Activated CD4-positive, alpha-beta T cell treated with anti-CD3 and anti-CD28 coated beads for 1 hour (primary cell): Measurements from ENCODE around the gene SLC35E3.
"Not testable (repeated sequence)": the region's sequence is repeated elsewhere in the genome, so short reads cannot be mapped to it uniquely, and the experiment has no call there.

Source experiments
- DNase-seq: peaks from one replicate; pipeline ENCODE4 v3.0.0-alpha.2; 2020

Gene SLC35E3

DNA sequence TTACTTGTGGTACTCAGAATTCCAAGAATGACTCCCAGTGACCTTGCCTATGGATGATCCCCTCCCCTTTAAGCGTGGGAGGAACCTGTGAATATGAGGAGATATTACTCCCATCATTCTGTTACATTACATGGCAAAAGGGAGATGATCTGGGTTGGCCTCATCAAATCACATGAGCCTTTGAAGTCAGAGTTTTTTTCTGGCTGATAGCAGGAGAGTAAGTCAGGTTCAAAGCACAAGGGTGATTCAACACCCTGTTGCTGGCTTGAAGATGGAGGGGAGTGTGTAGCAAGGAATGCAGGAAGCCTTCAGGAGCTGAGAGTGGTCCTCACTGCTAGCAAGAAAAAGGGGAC is 52.9 kb downstream of the SLC35E3 start:
- DNase-seq: no peak

DNA sequence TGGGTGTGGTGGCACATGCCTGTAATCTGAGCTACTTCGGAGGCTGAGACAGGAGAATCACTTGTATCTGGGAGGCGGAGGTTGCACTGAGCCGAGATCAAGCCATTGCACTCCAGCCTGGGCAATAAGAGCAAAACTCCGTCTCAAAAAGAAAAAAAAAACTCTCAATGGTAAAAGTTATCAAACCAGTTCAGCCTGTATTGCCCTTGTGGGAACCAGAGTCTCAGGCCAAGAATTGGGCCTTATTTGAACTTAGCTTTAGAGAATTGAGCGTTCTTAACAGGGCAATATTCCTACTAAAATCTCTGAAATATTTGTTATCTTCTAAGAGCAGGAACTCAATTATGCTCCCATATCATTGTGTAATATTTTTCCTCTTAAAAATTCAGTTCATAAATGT is 54.3 kb downstream of the SLC35E3 start:
- DNase-seq: no peak

DNA sequence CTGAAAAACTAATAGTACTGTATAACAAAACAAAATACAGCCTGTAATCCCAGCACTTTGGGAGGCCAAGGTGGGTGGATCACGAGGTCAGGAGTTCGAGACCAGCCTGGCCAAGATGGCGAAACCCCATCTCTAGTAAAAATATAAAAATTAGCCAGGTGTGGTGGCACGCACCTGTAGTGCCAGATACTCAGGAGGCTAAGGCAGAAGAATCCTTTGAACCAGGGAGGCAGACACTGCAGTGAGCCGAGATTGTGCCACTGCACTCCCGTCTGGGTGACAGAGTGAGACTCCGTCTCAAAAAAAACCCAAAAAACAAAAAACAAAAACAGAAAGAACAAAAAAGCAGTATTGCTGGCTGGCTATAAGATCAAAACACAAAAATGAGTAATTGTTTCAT is 55.1 kb downstream of the SLC35E3 start:
- DNase-seq: not testable (repeated sequence)

DNA sequence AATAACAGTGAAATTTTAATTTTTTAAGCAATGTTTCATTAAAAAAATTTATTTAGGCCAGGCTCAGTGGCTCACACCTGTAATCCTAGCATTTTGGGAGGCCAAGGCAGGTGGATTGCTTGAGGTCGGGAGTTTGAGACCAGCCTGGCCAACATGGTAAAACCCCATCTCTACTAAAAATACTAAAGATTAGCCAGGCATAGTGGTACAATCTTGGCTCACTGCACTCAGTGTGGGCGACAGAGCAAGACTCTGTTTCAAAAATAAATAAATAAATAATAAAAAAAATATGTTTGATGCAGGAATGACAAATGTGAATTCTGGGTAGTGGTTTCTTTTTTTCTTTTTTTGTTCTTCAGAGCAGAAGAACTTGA is 56.4 kb downstream of the SLC35E3 start:
- not testable (repeated sequence) for DNase-seq

DNA sequence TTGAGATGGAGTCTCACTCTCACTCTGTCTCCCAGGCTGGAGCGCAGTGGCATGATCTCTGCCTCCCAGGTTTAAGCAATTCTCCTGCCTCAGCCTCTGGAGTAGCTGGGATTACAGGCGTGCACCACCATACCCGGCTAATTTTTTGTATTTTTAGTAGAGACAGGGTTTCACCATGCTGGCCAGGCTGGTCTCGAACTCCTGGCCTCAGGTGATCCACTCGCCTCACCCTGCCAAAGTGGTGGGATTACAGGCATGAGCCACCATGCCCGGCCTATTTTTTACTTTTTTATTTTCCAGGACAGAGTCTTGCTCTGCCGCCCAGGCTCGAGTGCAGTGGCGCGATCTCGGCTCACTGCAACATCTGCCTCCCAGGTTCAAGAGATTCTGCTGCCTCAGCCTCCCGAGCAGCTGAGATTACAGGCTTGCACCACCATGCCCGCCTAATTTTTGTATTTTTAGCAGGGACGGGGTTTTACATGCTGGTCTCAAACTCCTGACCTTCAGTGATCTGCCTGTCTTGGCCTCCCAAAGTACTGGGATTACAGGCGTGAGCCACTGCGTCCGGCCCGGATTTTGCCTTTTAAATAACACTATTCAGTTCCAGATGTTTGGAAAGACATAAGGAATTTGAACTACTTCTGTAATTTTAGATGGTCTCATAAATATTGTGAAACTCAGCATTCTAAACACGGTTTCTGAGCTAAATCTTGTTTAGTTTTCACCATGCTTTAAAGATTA is 57.1 kb downstream of the SLC35E3 start:
- not testable (repeated sequence) for DNase-seq

DNA sequence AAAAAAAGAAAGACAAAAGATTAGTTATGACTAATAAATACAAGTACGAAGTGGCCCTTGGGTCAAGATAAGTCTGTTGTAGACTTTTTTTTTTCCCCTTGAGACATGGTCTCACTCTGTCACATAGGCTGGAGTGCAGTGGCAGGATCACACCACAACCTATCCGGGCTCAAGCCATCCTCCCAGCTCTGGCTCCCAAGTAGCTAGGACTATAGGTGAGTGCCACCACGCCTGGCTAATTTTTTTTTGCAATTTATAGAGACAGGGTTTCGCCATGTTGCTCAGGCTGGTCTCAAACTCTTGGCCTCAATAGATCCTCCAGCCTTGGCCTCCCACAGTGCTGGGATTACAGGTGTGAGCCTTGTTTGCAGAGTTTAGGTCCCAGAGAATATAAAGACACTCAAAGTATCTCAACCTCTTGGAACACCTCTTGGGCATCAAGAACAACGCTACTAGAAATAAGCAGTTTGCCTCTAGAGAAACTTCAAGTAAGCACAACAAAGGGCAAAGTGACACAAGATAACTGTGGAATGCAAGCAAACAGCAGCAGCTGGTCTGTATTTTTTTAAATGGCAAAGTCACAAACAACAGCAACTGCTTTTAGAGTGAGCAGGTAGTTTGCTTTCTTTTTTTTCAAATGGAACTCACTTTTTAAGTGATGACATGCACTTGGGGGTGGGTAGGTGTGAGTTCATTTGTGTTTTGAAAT is 58.1 kb downstream of the SLC35E3 start:
- DNase-seq: no peak

DNA sequence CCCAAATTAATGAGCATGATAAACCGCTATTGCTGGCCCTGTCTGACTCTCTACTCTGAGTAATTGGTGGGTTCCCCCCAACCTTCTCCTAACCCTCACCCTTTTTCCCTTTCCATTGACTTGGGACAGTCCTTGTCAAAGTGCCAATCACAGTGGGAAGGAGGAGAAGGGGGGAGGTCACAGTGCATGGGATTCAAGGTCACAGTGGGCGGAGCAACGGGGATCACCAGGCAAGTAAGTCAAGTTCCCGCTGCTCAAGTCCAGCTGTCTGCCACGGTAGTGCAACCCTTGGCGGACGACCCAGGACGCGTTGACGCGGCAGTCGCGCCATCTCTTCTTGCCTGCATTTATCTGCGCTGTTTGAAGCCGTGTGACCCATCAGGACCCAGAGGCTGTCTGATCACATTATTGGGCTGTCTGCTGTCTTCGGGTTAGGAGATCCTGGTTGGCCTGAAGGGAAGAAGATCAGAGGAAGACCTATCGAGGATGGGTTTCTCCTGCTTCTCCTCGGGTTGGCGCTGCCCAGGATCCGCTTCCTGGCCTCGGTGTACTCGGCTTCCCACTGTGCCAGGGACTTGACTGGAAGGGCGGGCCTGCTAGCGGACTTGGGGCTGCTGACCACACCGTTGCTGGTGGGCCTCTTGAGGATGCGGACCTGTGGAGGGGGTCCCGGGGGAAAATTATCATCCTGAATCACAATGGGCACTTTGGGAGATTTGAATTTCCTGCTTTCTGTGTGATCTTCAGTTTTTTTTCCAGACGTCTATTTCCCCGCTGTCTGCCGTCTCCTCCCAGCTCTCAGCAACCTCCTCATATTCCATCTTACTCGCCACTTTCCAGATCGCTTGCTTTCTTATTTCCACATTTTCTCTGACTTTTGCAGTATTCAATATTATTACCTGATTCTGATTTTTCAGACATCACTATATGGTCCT is 58.9 kb downstream of the SLC35E3 start:
- DNase-seq: no peak

DNA sequence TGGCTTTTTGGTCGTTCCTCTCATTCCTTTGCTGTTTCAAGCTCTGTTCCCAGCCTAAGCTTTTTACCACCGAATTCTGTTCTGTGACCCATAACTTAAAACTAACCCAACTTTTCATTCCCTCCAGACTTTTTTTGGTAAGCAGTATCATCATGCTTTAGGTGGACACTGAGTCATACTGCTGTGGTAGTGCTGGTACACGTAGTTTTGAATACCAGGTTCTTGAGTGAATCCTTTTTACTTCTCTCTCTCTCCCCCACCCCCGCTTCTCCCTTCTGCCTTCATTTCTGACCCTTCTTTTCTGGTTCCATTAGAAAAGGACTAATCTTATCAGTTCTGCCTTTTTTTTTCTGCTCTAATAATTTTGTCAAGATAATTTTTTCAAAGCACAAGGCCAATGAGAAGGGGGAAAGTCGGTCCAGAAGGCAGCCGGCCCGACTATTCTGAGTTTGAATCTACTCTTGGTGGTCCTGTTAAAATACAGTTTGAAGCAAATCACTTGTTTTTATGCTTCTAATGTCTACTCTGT is 59.7 kb downstream of the SLC35E3 start:
- DNase-seq: no peak

DNA sequence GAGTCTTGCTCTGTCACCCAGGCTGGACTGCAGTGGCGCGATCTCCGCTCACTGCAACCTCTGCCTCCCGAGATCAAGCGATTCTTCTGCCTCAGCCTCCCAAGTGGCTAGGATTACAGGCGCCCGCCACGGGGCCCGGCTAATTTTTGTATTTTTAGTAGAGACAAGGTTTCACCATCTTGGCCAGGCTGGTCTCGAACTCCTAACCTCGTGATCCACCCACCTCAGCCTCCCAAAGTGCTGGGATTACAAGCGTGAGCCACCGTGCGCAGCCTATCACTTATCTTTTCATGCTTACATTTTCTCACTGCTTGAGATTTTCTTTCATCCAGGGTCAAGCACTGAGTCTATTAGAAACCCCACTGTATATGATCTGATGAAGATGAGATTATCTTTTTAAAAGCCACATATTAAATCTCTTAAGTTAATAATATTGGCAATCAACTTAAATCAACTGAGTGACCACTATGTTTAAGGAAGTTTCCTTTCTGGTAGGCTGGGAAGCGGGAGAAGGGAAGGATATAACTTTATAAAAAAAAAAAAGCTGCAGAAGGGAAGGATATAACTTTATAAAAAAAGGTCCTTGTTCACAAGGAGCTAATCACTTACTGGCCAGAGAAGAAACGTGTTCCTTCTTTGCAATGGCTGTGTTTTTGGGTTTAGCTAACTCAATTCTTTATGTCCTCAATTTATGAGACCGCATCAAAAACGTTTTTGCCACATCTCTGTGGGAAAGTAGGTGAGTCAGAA is 60.7 kb downstream of the SLC35E3 start:
- no peak for DNase-seq

DNA sequence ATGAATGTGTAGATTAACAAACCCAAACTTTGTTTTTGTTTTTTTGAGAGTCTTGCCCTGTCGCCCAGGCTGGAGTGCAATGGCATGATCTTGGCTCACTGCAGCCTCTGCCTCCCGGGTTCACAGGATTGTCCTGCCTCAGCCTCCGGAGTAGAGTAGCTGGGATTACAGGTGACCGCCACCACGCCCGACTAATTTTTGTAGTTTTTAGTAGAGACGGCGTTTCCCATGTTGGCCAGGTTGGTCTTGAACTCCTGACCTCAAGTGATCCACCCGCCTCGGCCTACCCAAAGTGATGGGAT is 61.2 kb downstream of the SLC35E3 start:
- not testable (repeated sequence) for DNase-seq

DNA sequence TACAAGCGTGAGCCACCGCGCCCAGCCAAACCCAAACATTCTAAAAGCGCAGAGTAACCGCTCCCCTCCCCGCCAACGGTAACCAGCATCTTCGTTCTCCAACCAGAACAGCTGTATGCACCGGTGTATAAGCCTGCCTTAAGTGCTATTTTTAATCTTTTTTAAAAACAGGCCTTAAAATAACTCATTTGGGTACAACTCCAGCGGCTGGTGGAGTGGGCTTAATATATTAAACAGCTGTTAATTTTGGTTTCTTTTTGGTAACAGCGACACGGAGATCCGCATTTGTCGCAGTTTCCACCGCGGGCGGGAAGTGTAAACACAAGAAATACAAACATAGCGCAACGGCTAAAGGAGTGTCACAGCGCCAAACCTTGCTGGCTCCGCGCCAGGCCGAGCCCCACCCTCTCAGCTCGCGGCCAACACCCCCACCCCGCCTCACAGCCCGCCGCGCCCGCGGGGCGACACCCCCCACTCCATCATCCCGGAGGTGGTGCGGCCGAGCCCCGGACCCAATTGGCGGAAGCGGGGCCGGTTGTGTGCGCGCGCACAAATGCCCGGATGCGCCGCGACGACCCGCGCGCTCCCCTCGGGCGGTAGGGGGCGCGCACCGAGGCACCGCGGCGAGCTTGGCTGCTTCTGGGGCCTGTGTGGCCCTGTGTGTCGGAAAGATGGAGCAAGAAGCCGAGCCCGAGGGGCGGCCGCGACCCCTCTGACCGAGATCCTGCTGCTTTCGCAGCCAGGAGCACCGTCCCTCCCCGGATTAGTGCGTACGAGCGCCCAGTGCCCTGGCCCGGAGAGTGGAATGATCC is 61.8 kb downstream of the SLC35E3 start, which contains the start of gene MDM2:
Gene MDM2, plus strand, starts transcription at position 602 of the 812 bp plus-strand sequence. CDS start 301 bp downstream, outside the sequence.
- DNase-seq: peak; percentile 95

DNA sequence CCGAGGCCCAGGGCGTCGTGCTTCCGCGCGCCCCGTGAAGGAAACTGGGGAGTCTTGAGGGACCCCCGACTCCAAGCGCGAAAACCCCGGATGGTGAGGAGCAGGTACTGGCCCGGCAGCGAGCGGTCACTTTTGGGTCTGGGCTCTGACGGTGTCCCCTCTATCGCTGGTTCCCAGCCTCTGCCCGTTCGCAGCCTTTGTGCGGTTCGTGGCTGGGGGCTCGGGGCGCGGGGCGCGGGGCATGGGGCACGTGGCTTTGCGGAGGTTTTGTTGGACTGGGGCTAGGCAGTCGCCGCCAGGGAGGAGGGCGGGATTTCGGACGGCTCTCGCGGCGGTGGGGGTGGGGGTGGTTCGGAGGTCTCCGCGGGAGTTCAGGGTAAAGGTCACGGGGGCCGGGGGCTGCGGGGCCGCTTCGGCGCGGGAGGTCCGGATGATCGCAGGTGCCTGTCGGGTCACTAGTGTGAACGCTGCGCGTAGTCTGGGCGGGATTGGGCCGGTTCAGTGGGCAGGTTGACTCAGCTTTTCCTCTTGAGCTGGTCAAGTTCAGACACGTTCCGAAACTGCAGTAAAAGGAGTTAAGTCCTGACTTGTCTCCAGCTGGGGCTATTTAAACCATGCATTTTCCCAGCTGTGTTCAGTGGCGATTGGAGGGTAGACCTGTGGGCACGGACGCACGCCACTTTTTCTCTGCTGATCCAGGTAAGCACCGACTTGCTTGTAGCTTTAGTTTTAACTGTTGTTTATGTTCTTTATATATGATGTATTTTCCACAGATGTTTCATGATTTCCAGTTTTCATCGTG is 62.6 kb downstream of the SLC35E3 start:
- peak; percentile 39 for DNase-seq

DNA sequence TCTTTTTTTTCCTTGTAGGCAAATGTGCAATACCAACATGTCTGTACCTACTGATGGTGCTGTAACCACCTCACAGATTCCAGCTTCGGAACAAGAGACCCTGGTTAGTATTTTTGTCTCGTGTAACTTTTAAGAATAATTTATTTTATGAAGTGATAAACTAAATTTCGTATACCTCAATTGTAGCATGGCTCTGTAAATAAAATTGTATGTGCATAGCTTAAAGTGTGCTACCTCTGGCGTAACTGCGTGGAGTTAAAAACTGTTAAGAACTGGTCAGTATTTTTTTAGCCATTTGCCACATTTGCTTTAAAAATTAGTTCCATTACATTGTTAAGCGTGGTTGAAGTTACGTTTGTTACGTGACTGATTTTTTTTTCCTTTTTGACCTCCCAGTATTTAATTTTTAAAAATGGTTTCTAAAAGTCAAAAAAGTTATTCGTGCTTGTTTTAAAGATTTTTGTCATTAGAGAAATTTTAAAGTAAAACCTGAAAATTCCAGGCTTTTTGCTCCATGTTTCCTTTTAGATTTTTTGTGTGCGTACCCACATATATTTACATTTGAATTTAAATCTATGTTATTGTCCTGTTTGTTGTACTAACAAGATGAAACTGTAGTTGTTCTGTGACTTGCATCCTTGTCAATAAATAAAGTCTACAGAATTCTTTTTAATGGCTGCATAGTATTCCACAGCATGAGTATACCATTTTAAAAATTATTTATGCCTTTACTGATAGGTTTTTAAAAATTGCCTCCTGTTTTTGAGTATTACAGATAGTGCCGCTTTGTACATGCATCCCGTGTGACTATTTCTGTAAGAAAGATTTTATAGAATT is 63.4 kb downstream of the SLC35E3 start:
- no peak for DNase-seq

DNA sequence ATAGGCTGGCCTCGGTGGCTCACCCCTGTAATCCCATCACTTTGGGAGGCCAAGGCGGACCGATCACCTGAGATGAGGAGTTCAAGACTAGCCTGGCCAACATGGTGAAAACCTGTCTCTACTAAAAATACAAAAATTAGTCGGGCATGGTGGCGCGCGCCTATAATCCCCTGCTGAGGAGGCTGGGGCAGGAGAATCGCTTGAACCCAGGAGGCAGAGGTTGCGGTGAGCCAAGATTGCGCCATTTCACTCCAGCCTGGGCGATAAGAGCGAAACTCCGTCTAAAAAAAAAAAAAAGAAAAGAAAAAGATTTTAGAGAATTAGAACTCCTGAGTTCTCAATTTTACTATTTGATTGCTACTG is 64.0 kb downstream of the SLC35E3 start:
- DNase-seq: not testable (repeated sequence)

DNA sequence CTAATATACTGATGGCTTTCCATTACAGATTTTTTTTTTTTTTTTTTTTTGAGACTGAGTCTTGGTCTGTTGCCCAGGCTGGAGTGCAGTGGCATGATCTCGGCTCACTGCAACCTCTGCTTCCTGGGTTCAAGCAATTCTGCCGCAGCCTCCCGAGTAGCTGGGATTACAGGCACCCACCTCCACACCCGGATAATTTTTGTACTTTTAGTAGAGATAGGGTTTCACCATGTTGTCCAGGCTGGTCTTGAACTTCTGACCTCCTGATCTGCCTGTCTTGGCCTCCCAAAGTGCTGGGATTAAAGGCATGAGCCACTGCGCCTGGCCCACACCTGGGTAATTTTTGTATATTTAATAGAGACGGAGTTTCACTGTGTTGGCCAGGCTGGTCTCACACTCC is 65.6 kb downstream of the SLC35E3 start:
- not testable (repeated sequence) for DNase-seq

DNA sequence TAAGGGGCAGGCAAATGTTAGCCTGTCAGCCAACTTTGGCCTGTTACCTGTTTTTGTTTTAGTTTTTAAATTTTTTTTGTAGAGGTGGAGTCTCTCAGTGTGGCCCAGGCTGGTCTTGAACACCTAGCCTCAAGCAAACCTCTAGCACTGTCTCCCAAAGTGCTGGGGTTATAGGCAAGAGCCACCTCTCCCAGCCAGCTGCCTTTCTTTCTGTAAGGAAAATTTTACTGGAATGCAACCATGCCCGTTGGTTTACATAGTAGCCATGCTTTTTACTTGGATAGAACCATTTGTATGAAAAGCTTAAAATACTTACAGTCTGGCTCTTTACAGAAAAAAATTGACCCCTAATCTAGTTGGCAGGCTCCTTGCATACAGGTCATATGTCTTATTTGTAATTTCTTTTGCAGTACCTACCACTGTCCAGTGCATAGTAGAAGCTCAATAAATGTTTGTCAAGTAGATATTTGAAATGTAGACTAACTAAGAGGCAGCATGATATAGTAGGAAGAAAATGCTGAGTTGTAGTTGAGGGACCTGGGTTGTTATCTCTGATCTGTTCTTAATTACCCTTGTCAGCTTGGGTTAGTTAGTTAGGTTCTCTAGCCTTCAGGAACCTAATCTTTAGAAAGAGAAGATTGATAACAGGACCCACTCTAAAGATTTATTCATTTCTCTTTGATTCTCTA is 66.7 kb downstream of the SLC35E3 start:
- DNase-seq: no peak

DNA sequence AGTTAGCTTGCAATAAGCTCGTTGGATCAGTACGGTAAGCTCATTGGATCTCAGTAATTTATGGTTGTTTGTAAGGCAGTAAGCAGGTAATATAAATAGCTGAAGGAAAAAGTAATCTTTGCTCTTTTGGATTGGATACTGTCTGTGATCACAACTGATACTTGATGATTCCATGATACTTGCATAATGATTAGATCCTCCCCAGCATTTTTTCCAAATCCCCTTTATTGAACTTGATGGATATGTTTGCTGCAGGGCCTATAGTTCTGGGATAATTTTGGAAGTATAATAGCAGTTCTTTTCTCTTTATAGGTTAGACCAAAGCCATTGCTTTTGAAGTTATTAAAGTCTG is 67.2 kb downstream of the SLC35E3 start:
- no peak for DNase-seq

DNA sequence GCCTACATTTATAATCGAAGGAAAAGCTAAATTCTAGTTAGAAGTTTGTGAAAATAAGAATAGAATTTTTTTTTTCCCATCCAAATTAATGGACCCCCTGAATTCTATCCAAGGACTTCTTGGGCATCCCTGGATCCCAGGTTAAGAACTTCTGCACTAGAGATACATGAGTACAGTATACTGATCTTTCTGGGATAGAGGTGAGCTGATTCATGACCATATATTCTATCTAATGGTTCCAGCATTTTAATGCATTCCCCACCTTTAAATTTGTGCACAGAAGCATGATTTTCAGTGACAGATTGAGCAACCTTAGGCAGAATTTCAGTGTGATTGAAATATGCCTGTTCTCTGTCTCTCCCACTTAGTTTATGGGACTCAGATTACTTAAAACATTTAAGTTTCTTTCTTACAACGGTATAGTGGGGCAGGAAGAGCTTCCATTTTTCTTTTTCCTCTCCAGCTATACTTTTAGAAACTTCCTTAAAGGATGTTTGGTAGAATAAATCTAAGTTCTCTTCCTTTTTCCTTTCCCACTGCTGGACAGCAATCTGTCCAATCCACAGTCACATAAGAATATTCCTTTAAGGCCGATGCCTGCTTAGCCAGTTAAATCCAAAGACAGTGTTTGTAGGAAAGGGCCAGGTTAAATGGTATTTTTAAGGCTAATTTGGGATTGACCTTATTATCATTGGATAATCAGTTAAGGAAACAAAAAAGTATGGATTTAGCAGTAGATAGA is 68.7 kb downstream of the SLC35E3 start:
- no peak for DNase-seq
